Hematopoietic multipotent progenitor cell treated with erythropoietin and hydrocortisone succinate and interleukin-3 and kit ligand, for 8 days (in vitro differentiated cells): ENCODE results near the gene MAGOH.

Source experiments
- DNase-seq: peaks from one replicate; pipeline ENCODE4 v3.0.0-alpha.2; 2015

Gene MAGOH

DNA sequence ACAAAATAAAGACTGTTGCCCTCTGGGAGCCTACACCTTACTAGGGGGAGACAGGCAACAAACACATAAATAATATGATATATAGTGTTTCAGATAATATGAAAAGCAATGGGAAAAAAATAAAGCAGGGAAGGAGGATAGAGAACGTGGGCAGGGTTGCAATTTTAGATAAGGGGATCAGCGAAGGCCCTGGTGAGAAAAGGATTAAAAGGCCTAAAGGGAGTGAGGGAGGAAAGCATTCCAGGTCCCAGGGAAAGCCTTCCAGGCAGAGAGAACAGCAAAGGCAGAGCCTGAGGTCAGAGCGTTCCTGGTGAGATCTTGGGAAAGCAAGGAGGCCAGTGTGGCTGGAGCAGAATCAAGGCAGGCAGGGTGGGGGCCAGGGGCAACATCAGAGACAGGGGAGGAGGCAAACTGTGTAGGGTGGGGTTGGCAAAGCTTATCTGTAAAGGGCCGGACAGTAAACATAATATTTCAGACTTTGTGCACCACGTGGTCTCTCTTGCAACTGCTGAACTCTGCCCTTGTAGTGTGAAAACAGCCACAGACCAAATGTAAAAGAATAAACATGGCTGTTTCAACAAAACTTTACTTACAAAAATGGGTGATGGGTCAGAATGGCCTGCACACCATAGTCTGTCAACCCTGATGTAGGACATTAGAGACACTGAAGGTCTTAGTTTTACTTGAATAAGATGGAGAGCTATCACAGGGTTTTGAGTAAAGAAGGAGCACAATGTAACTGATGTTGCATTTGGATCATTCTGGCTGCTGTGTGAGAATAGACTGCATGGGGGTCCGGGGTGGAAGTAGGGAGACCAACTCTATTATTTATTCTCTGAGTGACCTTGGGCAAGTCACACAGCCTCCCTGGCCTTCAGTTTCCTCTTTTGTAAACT lies 55.0 kb downstream of the MAGOH start:
- peak; percentile 89 for DNase-seq

DNA sequence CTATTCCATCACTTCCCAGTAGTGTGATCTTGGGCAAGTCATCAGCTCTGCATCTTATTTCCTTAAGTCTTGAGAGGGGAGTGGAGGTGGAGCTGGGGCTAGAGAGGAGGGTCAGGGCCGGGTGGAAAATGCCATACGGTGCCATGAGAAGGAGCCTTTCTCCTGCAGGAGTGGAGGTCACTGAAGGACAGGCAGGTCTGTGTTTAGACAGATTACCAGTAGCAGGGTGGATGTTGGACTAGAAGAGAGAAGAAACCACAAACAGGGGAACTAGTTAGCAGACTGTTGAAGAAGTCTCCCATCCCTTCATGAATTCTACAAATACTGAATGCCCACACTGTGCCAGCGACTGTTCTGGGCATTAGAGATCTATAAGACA lies 55.6 kb downstream of the MAGOH start:
- DNase-seq = no peak

DNA sequence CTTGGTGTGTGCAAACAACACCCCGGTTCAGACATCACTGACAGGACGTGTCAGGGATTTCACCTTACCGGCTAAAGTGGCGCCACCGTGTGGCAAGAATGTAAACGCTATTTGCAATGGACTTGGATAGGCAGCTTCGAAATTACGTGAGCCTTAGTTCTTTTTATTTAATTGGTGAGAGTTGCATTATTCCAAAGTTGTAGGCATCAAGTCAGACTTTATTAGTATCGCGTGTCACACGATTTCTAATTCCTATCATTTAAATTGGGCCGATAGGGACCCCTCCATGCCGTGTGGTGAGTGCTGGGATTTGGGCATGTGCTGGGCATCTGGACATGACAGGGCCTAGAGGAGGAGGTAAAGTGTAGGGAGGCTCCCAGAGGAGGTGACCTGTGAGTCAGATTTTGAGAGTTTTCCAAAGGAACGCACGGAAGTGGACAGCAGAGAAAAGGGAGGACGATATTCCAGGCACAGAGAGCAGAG lies 56.2 kb downstream of the MAGOH start:
- DNase-seq = peak; percentile 84

DNA sequence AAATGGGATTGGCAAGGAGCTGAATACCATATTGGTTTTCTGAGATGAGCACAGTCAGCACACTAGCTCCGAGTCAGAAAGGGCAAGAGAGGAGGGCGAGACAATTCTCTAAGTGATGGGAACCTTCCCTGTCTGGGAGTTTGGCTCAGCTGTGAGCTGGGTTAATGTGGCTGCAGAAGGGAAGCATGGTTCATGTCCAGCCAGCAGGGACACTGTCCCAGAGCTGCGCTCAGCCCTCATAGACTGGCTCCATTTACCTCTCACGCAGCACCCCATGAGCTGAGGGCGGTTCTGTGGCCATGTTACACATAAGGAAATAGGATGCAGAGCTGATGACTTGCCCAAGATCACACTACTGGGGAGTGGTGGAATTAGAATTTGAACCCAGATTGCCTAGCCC lies 57.4 kb downstream of the MAGOH start:
- DNase-seq = no peak

DNA sequence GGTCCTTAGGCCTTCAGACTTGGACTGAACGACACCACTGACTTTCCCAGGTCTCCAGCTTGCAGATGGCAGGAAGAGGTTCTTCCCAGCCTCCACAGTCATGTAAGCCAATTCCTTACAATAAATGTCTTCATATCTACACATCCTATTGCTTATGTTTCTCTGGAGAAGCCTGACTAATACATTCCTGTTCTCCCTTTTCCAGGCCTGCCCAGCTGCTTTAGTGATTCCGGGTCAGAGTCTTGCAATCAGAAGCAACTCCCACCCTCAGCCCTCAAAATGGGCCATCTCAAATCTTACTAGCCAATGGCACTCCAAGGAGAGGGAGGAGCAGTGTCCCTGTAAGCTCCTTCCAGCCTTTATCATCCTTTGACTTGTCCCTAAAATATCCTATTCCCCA lies 58.1 kb downstream of the MAGOH start:
- no peak for DNase-seq
